Stimulated activated CD4-positive, alpha-beta T cell treated with anti-CD3 and anti-CD28 coated beads, TNF-alpha, amount 100 ng/mL, for 4 hours (primary cell): ENCODE data around the gene SLC25A34.

Experiments used
- DNase-seq, 3 experiments: peaks; one replicate each; pipeline ENCODE4 v3.0.0-alpha.2; 2020; ENCODE audit warnings: low read depth in 3 of 3

The SLC25A34 gene

DNA sequence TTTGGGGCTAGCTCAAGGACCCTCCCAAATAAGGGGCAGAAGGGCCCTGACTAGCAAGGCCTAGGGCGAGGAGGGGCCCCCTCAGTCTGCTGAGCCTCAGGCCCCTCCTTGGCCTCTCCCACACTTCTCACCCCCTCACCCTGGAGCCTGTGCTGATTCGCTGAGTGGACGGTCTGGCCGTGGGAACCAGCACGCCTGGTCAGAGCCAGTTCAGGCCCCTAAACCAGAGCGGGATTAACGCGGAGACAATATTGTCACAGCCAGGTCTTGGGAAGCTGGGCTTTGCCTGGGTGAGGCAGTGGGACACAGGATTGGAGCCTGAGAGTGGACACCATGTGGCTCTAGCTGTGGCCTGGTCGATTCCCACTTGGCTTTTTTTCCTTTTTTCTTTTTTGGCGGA is 17.7 kb downstream of the SLC25A34 start:
- DNase-seq, result no peak

DNA sequence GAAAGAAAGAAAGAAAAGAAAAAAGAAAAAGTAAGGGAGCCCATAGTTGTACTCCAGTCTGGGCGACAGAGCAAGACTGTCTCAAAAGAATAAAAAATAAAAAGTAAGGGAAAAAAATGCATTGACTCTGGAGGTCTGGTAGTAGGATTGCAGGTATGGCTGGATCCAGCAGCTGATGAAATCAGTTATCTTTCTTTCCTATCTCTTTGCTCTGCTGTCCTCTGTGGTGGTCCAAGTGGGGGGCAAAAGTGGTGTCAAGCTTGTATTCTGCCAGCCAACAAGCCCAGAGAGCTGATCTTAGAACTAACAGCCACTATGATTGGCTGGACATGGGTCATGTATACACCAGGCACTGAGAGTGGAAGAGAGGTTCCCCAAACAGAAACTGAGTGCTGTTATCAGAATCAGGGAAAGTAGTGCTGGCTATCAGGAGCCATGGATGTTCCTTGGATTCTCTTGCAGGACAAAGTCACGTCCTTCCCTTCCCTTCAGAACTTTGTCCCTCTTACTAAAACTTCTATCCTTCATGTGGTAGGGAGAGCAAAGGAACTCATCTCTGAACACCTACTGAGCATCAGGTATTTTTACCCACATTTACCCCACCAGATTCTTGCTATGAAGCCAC is 19.1 kb downstream of the SLC25A34 start:
- DNase-seq, result no peak

DNA sequence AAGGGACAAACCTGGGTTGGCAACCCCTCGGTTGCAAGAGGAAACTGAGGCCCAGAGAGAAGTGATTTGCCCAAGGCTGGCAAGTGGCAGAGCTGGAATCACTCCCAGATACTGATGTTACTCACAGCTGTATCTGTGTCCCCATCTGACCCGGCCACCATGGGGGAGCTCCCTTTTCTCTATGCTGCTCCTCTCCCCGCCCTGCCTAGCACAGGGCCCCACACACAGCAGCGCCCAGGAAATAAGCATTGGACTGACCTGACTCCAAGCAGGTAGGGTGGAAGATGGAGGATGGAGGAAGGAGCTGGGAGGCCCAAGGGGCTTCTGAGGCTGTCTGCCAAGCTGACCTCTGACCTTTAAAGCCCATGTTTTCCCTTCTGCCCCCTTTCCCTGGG is 19.6 kb downstream of the SLC25A34 start:
- no peak for DNase-seq

DNA sequence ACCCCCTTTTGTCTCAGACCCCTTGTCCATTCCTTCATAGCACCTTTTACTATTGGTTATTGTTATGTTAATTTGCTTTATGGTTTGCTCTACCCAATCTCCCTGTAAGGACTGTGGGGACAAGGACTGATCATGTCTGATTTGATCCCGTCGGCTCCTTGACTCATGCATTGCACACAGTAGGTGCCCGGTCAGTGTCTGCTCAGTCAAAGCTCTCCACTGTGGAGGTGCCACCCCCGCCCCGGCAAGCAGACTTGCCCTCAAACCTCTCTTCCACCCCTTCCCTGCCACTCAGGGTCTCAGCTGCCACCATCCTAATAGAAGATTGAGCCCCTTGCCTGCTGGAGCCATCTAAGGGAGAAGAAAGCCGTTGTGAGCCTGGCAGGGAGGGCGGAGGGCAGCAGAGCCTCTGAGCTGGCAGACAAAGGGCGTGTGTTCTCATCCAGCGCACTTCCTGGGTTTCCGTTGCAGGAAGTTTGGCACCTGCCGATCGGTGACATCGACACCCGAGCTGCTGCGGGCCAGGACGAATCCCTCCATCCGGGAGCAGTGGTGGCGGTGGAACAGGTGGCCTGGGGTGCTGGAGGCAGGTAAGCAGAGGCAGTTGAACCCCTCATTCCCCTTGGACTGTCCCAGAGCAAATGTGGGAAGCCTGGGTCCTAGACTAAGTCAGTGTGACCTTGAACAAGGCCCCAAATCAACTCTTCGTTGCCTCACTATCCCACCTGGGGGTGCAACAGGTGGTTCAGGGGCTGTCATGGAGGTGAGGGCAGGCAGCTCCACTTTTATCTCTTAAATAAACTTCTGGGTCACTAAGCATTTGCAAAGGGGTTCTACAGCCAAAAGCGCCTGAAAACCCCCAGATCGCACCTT is 20.3 kb downstream of the SLC25A34 start:
- no peak for DNase-seq

DNA sequence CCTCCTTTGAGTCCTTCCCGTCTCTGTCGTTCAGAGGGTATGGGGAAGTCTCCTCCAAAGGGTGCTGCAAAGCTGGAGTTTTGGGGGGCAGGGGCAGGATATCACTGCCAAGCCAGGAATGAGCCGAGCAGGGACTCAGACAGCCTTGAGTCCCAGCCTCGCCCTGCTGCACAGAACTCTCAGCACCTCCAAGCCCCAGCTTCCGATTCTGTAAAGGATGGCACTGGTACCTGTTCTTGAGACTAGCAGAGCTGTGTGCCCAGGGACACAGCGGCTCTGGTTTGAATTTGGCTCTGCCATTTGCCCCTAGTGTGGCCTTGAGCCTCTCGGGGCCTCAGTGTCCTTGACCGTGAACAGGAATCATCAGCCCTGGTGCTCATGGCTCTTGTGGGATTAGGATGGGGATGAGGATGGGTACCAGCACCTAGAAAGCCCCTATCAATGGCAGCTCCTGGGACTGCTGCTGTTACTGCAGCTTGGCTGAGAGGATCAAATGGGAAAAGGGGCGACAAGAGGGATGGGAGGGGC is 21.0 kb downstream of the SLC25A34 start:
- no peak for DNase-seq

DNA sequence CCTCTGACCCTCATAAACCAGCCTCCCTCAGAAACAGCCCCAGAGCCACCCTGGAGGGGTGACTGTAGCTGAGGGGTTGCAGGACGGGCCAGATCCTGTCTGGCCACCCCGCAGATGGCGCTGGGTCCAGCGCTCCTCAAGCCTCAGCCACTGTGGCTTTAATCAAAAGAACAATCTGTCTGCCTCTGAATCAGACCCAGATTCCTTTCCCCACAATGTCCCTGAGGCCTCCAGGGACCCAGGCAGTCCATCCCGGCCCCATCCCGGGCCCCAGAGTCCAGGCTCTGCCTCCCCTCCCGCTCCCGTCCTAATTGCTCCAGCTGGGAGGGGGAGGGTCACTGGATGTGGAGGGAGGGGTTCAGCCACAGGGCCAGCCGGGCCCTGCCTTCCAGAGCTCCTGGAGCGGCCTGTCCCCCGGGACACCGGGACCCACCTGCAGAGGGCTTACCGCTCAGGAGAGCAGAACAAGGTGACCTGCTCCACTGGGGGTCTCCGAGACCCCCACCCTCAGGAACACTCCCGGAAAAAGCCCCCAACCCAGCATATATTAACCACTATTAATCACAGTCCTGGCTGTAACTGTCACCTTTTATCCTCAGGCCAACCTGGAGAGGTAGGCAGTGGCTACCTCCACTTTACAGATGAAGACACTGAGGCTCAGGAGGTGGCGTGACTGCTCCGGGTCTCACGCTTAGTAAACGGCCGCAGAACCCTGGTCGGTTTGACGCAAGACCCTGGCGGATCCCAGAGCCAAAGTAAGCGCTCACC is 21.7 kb downstream of the SLC25A34 start:
- no peak for DNase-seq

DNA sequence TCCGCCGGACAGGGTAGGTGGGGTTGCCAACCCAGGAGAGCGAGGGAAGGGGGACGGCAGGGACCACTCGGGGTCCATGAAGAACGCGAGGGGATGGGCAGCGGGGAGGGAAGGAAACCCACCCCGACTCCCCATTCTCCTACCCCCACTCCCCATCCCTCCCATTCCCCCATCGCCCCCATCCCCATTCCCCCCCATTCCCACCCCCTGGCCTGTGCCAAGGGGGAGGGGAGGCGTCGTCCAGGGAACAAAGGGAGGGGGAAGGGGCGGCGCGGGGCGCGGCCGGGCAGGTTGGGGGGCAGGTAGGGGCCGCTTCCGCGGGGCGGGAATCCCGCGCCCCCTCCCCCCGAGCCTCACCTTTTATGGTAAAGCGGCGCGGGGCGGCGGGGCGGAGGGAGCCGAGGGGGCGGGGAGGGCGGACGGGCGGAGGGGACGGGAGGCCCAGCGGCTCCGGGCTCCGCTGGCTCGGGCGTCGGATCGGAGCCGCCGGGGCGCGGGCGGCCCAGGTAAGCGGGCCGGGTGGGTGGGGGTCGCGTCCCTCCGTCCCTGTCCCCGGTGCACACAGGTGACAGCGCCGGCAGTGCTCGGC is 22.4 kb downstream of the SLC25A34 start, which contains the start of gene FBLIM1:
Gene FBLIM1, plus strand, starts transcription at position 453 of the 589 bp plus-strand sequence. CDS start 6,189 bp downstream, outside the sequence.
- DNase-seq, result no peak

DNA sequence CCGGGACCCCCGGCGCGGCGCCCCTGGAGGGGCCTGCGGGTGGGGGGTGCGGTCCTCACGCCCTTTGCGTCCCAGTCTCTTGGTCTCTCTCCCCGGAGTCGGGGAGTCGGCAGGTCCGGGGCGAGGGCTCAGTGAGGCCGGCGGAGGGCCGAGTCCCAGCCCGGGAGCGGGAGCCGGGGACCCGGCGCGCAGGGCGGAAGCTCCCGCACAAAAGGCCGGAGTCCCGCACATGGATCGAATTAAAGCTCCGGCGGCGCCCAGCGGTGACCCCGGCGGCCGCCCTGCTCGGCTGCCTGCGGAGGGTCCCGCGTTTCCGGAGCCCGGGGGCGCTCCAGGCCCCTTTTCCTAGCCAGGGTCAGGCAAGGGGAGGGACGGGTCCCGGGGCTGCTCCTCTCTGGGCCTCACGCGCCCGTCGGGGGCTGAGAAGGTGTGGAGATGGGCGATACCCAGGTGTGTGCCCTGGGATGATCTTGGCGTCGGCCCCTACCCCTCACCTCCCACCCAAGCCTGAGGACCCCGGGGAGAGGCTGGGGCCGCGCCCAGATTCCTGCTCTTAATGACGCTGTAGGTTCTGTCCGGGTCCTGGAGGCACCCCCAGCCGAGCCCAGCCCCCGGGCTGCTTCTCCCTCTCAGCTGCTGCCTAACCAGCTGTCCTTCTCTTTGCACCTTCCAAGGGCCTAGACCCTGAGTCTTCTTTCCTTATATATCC is 23.0 kb downstream of the SLC25A34 start:
- DNase-seq, result no peak

DNA sequence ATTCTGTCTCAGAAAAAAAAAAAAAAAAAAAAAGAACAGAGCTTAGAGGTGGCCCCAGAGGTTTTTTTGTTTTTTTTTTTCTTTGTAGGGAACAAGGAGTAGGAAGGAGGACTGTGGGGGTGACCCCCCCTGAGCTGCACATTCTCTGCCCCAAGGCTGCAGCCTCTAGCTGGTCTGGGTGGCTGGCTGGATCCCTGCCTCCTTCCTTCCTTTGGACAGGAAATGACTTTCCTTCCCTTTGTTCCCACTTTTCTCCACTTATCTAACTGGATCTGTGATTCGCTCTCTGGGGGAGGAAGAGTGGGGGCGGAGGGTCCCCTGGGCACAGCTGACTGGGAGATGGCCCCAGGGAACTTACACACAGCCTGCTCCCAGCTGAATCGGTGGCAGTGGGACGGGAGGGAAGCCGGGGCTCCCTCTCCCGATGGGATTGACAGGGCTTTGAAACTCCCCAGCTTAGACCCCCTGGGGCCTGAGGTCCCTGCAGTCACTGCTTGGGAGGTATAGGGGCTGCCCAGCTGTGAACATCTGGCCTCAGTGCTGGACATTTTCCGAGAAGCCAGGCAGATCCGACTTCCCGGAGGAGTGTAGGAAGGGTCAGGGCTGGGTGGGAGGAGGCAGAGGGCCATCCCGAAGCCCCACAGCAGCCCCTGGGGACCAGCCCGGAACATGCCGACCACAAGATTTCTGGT is 24.6 kb downstream of the SLC25A34 start:
- no peak for DNase-seq

DNA sequence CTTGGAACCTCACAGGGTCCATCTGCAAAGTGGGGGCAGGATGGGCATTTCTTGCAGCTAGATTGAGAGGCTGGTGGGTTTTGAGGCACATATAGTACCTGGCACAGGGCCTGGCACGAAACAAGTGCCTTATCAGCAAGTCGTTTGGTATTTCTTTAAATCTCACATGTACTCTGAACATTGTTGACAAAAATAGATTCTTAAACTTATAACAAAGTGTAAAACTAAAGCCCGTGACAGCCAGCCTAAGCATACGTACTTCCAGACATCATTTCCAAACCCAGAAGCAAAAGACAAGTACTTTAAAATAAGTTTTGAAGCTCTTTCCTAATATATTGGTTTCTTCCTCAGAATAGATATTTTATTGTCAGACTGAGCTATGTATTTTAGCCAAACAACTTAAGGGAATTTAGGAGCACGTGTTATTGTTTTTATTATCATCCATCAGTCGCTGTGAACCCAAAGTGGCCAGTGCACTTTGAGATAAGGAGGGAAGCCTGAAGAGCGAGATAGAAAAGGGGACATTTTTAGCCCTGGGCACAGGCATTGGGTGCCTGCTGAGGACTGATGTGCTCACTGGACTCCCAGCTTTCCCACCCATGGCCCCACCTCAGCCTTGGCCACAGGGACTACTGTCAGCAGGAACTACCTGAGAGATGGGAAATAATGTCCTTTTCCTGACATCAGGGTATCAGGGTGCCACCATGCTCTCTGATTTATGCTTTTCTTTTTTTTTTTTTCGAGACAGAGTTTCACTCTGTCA is 25.5 kb downstream of the SLC25A34 start:
- no peak for DNase-seq

DNA sequence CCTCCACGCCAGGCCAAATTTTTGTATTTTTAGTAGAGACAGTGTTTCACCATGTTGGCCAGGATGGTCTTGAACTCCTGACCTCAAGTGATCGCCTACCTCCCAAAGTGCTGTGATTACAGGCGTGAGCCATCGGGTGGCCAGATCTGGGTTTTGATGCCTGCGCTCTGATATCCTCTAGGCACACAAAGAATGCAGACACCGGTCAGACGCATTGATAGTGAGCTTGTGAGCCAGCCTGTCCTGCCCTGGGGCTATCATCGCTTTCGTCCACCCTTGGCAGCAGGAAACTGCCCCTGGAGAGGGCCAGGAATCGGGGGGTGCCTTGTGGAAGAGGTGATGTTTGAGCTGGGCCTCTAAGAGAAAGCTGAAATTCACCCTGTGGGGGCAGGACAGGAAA is 26.5 kb downstream of the SLC25A34 start:
- no peak for DNase-seq

DNA sequence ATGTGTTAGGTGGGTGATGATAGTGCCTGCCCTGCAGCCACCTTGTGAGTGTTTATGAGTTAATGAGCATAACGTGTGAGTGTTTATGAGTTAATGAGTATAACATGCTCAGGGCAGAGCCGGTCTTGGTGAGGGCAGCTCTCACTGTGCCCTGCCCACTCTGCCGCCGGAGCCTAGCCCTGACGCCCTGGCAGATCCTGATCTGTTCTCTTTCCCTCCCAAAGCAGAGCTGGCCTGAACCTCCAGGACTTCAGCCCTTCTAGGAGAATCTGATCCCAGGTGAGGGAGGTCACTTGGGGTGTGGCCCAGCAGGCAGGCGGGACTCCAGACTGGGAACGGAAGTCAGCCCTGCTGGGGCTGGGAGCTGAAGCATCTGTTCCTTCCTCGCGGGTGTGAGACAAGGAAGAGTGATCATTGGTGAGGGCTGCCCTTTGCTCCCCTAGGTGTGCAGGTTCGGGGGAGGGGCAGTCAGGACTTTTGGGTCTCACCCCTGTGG is 28.3 kb downstream of the SLC25A34 start:
- DNase-seq, result no peak

DNA sequence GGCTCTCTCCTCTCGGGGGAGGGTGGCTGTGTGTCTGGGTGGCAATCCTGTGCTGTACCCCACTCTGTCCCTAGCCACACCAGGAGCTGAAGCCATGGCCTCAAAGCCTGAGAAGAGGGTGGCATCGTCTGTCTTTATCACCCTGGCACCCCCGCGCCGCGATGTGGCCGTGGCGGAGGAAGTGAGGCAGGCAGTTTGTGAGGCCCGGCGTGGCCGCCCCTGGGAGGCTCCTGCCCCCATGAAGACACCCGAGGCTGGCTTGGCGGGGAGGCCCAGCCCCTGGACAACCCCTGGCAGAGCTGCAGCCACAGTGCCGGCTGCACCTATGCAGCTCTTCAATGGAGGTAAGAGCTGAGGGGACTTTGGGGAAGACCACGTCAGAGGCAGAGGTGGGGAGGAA is 28.8 kb downstream of the SLC25A34 start:
- DNase-seq, result no peak

DNA sequence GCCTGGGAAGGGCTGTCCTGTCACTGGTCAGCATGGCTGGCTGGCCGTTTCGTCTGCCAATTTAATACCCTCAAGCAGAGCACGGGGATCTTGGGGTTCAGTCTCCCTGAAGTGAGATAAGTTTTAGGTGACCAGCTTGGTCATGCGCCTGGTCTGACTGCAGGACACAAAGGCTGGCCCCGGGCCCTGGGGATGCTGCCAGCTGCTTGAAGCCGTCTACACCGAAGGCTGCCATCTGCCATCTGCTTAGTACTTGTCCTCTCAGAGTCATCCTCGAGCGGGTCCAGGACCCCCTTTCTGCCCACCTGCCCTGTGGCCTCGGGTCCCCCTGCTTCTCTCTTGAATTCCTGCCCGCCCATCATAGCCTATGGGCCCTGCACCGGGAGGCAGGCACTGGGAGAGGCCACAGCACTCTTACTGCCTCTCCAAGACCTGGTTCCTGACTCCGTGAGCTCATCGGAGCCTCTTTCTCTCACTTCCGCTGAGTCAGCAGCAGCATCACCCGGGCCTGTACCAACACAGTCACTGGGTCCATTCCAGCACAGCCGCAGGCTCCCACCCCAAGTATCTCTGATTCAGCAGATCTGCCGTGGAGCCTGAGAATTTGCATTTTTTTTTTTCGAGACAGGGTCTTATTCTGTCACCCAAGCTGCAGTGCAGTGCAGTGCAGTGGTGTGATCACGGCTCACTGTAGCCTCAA is 29.6 kb downstream of the SLC25A34 start:
- DNase-seq, result no peak

DNA sequence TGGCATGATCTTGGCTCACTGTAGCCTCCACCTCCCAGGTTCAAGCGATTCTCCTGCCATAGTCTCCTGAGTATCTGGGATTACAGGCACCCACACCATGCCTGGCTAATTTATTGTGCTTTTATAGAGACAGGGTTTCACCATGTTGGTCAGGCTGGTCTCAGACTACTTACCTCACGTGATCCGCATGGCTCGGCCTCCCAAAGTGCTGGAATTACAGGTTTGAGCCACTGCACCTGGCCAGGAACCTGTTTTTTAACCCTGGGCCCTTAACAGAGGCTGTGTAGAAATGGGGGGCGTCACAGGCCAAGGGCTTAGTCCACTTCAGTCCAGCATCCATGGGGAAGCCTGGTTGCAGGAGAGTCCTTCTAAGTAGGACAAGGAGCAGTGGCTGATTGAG is 31.9 kb downstream of the SLC25A34 start:
- DNase-seq, result no peak

DNA sequence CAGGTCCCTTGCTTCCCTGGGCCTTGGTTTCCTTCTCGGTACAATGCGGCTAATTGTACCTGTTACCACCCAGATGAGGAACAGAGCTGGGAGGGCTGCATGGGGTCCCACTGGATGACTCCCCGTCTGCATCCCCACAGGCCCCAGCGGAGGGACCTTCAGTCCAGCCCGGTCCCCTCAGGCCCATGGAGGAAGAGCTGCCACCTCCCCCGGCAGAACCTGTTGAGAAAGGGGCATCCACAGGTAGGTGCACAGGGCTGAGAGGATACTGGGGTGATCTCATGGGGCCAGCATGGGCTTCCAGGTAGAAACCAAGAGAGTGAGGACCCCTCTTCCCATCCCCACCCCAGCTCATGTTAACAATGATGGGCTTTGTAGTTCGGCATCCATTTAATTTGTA is 32.3 kb downstream of the SLC25A34 start:
- no peak for DNase-seq

DNA sequence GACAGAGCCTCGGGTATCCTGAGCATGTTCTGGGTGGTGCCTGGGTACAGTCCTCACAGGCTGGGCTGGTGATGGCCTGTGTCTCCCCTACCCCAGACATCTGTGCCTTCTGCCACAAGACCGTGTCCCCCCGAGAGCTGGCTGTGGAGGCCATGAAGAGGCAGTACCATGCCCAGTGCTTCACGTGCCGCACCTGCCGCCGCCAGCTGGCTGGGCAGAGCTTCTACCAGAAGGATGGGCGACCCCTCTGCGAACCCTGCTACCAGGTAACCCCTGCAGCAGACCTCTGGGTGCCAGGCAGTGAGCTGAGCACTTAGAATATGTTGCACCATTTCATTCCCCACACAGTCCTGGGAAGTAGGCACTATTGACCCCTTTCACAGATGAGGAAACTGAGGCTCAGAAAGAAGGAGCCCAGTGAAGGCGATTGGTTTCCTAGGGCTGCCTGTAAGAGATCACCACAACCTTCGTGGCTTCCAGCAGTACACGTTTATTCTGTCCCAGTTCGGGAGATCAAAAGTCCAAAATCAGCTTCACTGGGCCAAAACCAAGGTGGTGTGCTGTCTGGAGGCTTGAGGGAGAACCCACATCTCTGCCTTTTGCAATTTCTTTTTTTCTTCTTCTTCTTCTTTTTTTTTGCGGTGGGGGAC is 34.4 kb downstream of the SLC25A34 start:
- DNase-seq, result no peak

DNA sequence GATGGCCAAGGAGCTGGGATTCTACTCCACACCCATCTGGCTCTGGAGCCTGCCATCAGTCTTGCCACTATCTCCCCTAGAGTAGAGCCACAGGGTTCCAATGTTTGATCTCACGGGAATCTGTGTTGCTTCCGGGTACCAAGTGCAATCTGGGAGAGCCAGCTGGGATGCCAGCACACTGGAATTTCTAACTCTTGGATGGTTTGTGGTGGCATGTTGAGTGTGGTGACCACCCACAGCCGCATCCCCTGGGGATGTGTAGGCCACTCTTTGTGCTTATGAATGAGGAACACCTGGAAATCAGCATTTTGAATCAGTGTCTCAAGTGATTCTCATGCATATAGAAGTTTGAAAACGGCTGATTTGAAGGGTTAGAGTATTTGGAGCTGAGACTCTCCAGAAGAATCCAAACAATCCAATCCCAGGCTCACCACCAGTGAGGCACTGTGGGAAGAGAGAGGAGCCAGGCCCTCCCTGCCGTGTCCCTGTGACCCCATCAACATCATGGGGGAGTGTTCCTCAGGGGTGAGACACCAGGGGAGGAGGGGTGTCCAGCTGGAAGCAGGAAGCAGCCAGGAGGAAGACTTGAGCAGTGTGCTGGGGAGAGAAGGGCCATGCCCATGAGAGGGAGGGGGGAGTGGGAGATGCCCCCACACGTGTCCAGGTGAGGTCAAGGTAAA is 35.9 kb downstream of the SLC25A34 start:
- no peak for DNase-seq
